ENCODE results near the gene FMN1.

DNA sequence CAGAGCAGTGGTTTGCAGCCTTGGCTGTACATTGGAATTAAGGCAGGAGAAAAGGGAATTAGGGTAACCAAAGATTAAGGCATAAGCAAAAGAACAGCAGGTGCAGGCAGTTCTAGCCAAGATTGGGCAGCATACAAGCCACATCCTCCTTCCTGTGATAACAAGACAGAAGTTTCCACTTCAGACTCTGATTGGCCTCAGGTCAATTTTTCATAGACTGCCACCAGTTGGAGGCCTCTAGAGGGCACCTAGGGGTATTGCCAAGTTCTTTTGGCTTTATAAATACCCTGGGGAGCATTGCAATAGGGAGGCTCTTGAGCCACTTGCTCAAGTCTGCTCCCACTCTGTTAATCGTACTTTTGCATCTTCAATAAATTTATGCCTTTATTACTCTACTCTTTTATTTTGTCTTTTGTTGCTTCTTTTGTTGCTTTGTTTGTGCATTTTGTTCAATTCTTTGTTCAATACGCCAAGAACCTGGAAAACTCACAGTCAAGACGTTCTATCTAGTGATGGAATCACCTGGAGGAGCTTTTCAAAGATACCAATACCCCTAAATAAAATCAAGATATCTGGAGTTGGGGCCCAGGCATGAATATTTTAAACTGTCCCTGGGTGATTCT, 32.2 kb upstream of the FMN1 start:
- TF ChIP-seq, protein P1, sequence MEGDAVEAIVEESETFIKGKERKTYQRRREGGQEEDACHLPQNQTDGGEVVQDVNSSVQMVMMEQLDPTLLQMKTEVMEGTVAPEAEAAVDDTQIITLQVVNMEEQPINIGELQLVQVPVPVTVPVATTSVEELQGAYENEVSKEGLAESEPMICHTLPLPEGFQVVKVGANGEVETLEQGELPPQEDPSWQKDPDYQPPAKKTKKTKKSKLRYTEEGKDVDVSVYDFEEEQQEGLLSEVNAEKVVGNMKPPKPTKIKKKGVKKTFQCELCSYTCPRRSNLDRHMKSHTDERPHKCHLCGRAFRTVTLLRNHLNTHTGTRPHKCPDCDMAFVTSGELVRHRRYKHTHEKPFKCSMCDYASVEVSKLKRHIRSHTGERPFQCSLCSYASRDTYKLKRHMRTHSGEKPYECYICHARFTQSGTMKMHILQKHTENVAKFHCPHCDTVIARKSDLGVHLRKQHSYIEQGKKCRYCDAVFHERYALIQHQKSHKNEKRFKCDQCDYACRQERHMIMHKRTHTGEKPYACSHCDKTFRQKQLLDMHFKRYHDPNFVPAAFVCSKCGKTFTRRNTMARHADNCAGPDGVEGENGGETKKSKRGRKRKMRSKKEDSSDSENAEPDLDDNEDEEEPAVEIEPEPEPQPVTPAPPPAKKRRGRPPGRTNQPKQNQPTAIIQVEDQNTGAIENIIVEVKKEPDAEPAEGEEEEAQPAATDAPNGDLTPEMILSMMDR (IDR thresholded peaks at IDR 0.05) = peak in 1 of 4 experiments; percentile 19
- TF ChIP-seq POLR2A (IDR thresholded peaks at IDR 0.05) = no peak
